ENCODE measurements around the gene ZNF304. TPM values are rescaled to one million over a fixed set of nuclear protein-coding genes. Genes with fewer than 3 reads are reported as not detected.

The ZNF304 gene
- total RNA-seq, 4 donors from 2014 or later: 3.3 to 9.0 (median 5.7) TPM

- Histone ChIP-seq H3K4me1 (peaks cover 0 to 2% (median 0%) of the 10 kb centered on the region in 3 donors), H3K36me3 (peaks cover 0 to 2% (median 0%) of the 10 kb centered on the region in 3 donors), H3K4me3 (no peak overlapping the region), H3K27ac (no peak overlapping the region), H3K27me3 (no peaks in the 10 kb centered on the region), H3K9me3 (no peaks in the 10 kb centered on the region)
- WGBS, 2 donors: 71 to 100% methylated on average over 1 to 2 of the region's 2 CpGs
- intact Hi-C loops (cut with DNase I): no loop called here
- TF ChIP-seq CTCF (IDR thresholded peaks at IDR 0.05): no peak
- no peak for DNase-seq
Observed at GRCh38 chr19:57310792-57311191, 40.3 kb upstream of the ZNF304 start.

DNA sequence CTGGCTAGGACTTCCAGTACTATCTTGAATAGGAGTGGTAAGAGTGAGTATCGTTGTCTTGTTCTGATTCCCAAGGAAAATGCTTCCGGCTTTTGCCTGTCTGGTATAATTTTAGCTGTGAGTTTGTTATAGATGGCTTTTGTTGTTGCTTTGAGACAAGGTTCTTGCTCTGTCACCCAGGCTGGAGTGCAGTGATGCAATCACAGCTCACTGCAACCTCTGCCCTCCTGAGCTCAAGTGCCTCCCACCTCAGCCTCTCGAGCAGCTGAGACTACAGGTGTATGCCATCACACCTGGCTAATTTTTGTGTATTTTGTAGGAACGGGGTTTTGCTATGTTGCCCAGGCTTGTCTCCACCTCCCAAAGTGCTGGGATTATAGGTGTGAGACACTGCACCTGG lies 36.9 kb upstream of the ZNF304 start:
- intact Hi-C loops (cut with DNase I): no loop called here
- H3K4me1 ChIP-seq: no peaks in the 10 kb centered on the region
- peaks cover 0 to 5% (median 0%) of the 10 kb centered on the region in 4 donors for H3K27me3 ChIP-seq
- no peak for DNase-seq
- H3K4me3 ChIP-seq: no peak overlapping the region
- no peak for TF ChIP-seq POLR2A (IDR thresholded peaks at IDR 0.05)
- no peak for TF ChIP-seq CTCF (IDR thresholded peaks at IDR 0.05)
- H3K27ac ChIP-seq: no peak overlapping the region
- H3K9me3 ChIP-seq: no peaks in the 10 kb centered on the region
- no peaks in the 10 kb centered on the region for H3K36me3 ChIP-seq
- 58 to 71% methylated on average over 4 of the region's 4 CpGs for WGBS, 2 donors

DNA sequence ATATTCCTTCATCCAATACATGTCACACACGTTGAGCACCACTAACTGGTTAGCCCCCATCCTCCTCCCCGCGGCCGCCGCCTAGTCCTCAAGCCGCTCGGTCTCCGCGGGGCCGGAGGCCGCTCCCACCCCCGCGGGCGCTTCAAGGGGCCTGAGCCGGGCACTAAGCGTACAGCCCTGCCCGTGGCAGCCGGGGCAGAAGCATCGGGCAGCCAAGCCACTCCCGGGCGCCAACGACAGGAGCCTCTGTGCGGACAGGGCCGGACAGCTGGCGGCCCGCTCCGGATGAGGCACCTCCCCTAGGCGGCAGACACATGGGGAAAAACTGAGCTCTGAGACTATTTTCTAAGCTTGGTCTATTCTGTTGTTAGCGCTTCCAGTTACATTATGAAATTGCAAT lies 33.6 kb upstream of the ZNF304 start:
- no peak for DNase-seq
- WGBS, 2 donors: 17 to 21% methylated on average over 9 to 19 of the region's 29 CpGs
- Histone ChIP-seq H3K27ac (no peak overlapping the region), H3K4me1 (peaks cover 0 to 25% (median 12%) of the 10 kb centered on the region in 3 donors), H3K27me3 (peaks cover 0 to 5% (median 0%) of the 10 kb centered on the region in 4 donors), H3K9me3 (no peaks in the 10 kb centered on the region), H3K36me3 (no peaks in the 10 kb centered on the region), H3K4me3 (peak overlapping the region in 2 of 4 donors; percentile 8 to 23)
- intact Hi-C loops (cut with DNase I): no loop called here
- TF ChIP-seq POLR2A (IDR thresholded peaks at IDR 0.05) (no peak), CTCF (IDR thresholded peaks at IDR 0.05) (no peak)

GRCh38 chr19:57319869-57320179 lies 31.2 kb upstream of the ZNF304 start:
- no peaks in the 10 kb centered on the region for H3K9me3 ChIP-seq
- DNase-seq: no peak
- H3K27ac ChIP-seq: peak overlapping the region; percentile 89 to 94 (median 92)
- WGBS, 2 donors: 0 to 11% methylated on average over 1 of the region's 1 CpG
- H3K4me1 ChIP-seq: peaks cover 0 to 30% (median 12%) of the 10 kb centered on the region in 3 donors
- intact Hi-C loops (cut with DNase I): no loop called here
- peaks cover 0 to 22% (median 1%) of the 10 kb centered on the region in 3 donors for H3K36me3 ChIP-seq
- peak overlapping the region; percentile 61 to 93 (median 76) for H3K4me3 ChIP-seq
- TF ChIP-seq POLR2A (IDR thresholded peaks at IDR 0.05) (no peak), CTCF (IDR thresholded peaks at IDR 0.05) (no peak)
- peaks cover 0 to 5% (median 0%) of the 10 kb centered on the region in 4 donors for H3K27me3 ChIP-seq

- intact Hi-C loops (cut with DNase I): no loop called here
- 1% methylated on average over 12 to 39 of the region's 71 CpGs for WGBS, 2 donors
- H3K4me1 ChIP-seq: peaks cover 0 to 30% (median 12%) of the 10 kb centered on the region in 3 donors
Observed at GRCh38 chr19:57320180-57321084, 30.6 kb upstream of the ZNF304 start, which contains the start of gene ZNF543. Gene ZNF543 (plus strand): TSS chr19:57320472. CDS start chr19:57320854, 382 bp downstream.

More at GRCh38 chr19:57320180-57321084, 30.6 kb upstream of the ZNF304 start, which contains the start of gene ZNF543:
- Histone ChIP-seq H3K36me3 (peaks cover 0 to 28% (median 8%) of the 10 kb centered on the region in 3 donors), H3K27ac (peak within 1 kb of the TSS; percentile 89 to 94 (median 92)), H3K27me3 (peaks cover 0 to 5% (median 0%) of the 10 kb centered on the region in 4 donors), H3K4me3 (peak within 1 kb of the TSS; percentile 61 to 93 (median 76)), H3K9me3 (no peaks in the 10 kb centered on the region)
- DNase-seq: peak; percentile 67
- TF ChIP-seq POLR2A (IDR thresholded peaks at IDR 0.05) (peak in 3 of 4 donors; percentile 69 to 86 (median 84)), CTCF (IDR thresholded peaks at IDR 0.05) (peak in 1 of 6 experiments; percentile 5)
